GM18508 (cell line): Measurements from ENCODE around the gene TNFAIP8L2.
A peak's percentile ranks its signal among the peaks of the same experiment; 100 is the strongest.
"Not testable (repeated sequence)": the region's sequence is repeated elsewhere in the genome, so short reads cannot be mapped to it uniquely, and the experiment has no call there.

Experiments
- ATAC-seq: cut with Tn5 transposase; IDR thresholded peaks from one replicate; pipeline ENCODE4 v1.9.1; 2021; ENCODE audit warnings: moderate number of reproducible peaks; ENCODE audit not compliant: insufficient read depth, unreplicated experiment

The TNFAIP8L2 gene

DNA sequence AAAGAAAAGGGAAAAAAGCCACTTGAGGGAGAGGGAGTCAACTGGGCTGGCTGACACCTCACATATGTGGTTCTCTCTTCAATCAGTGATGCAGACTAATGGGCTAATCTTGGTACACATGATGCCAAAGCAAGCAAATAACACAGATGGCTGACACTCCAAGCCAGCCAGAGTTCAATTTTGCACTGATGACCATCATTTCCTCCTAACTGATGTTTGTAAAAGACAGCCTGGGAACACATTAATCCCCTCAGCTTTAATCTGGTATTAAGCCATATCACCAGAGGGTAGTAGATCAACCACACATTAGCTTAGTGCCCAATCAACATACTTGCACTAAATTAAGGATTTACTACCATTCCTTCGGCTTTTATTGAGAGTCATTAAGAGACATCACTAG lies 30.8 kb downstream of the TNFAIP8L2 start:
- ATAC-seq, result no peak

- not testable (repeated sequence) for ATAC-seq
Observed at GRCh38 chr1:151188667-151189066, 32.2 kb downstream of the TNFAIP8L2 start.

- ATAC-seq, result peak; percentile 67
Observed at GRCh38 chr1:151189637-151190445, 33.4 kb downstream of the TNFAIP8L2 start, which contains the start of gene VPS72. VPS72 (minus strand) TSS chr1:151190197; CDS start chr1:151190121, 76 bp downstream.

GRCh38 chr1:151192047-151192446 lies 35.6 kb downstream of the TNFAIP8L2 start:
- no peak for ATAC-seq

DNA sequence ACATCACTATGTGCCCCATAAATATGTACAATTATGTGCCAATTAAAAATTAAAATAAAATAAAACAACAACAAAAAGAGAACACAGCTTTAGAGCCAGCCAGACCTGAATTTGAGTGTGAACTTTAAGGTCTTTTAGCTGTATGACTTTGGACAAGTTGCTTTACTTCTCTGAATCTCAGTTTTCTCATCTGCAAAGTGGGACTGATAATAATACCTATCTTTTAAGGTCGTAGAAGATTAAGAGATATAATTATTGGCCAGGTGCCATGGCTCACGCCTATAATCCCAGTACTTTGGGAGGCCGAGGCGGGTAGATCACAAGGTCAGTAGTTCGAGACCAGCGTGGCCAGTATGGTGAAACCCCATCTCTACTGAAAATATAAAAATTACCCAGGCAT lies 36.9 kb downstream of the TNFAIP8L2 start:
- no peak for ATAC-seq

GRCh38 chr1:151193856-151194255 lies 37.4 kb downstream of the TNFAIP8L2 start:
- ATAC-seq, result no peak

GRCh38 chr1:151194894-151195594 lies 38.6 kb downstream of the TNFAIP8L2 start:
- not testable (repeated sequence) for ATAC-seq

GRCh38 chr1:151196292-151196800 lies 39.9 kb downstream of the TNFAIP8L2 start:
- no peak for ATAC-seq

- no peak for ATAC-seq
Observed at GRCh38 chr1:151197863-151198253, 41.4 kb downstream of the TNFAIP8L2 start.

GRCh38 chr1:151198254-151199127 lies 42.0 kb downstream of the TNFAIP8L2 start, which contains the start of gene PIP5K1A:
PIP5K1A (plus strand) TSS chr1:151198552; CDS start chr1:151198997, 445 bp downstream.
- peak; percentile 63 for ATAC-seq

- no peak for ATAC-seq
Observed at GRCh38 chr1:151199873-151200581, 43.6 kb downstream of the TNFAIP8L2 start.

GRCh38 chr1:151205381-151205965 lies 49.0 kb downstream of the TNFAIP8L2 start:
- ATAC-seq, result not testable (repeated sequence)
